GM12892 (cell line): ENCODE measurements around the gene GALNT10.

ENCODE experiments used
- POLR2A ChIP-seq: IDR thresholded peaks from 2 replicates; pipeline ENCODE4 v1.6.1; 2011; ENCODE audit warnings: low read depth, low read length, control low read depth
- POLR2AphosphoS5 ChIP-seq: IDR thresholded peaks from 2 replicates; pipeline ENCODE4 v1.6.1; 2011; ENCODE audit warnings: low read depth, low read length, control low read depth
- TAF1 ChIP-seq: IDR thresholded peaks from 2 replicates; pipeline ENCODE4 v1.6.1; 2011; ENCODE audit warnings: low read depth, mild to moderate bottlenecking, control low read depth, low read length, borderline replicate concordance

DNA sequence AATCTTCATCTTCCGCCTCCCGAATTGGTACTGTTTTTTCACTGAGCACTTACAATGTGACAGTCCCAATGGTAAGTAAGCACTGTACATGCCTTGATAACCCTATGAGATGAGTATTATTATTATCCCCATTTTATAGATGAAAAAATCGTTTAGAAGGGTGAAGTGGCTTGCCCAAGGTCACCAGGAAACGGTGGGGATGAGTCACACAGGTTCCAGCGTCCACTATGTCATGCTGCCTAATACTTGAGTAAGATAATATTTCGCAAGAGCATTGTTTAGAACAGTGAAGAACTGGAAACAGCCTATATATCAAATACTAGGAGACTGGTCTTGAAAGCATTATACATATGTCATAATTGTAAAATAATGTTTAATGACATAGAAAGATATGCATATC is 274.6 kb downstream of the GALNT10 start:
- TF ChIP-seq POLR2A: no peak
- no peak for TF ChIP-seq POLR2AphosphoS5
- no peak for TF ChIP-seq TAF1
